IPS-18c (cell line): Measurements from ENCODE around the gene CBARP.
"Not testable (repeated sequence)": the region's sequence is repeated elsewhere in the genome, so short reads cannot be mapped to it uniquely, and the experiment has no call there.

ENCODE experiments used
- H3K4me3 ChIP-seq: 2 replicates; pipeline ENCODE4 v1.7.0; 2013; ENCODE audit warnings: low read depth, mild to moderate bottlenecking, low read length, moderate library complexity; ENCODE audit not compliant: insufficient read depth
- H3K9me3 ChIP-seq: one replicate; pipeline ENCODE4 v1.6.1; 2013; ENCODE audit warnings: mild to moderate bottlenecking, low read length, moderate library complexity; ENCODE audit not compliant: control insufficient read depth, insufficient read depth

Gene CBARP

DNA sequence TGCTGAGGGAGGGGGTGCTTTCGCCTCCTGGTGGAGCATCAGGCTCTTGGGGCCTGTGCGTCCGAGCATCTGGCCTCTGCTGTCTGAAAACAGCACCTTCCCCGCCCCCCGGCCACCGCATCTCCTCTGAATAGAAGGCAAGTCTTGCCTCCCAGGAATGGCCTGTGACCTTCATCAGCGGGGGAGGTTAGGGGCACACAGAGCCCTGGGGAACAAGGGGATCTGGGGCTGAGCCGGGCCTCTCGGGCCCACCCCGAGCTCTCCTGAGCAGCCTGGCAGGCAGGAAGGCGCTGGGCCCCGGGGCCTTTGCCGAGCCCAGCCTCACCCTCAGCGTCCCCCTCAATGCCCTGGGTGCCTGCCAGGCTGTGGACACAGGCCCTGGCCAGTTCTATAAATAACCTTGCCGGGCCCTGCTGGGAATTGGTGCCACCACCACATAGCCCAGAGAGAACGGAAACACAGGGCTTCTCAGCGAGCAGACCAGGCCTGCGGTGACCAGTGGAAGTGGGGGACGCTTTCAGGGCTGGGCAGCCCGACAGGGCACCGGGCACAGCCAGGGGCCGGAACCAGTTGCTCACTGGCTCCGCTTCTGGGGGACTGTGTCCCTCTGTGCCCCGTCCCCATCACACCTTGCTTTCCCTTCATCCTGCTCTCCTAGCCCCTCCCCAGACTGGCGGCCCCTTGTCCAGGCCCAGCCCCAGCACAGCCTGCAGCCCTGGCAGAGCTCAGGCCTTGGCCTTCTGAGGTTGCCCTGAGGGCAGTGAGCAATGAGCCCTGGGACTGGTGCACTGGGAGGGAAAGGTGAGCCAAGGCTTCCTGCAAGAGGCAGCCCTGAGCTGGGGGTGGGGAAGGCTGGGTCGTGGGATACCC is 22.7 kb downstream of the CBARP start:
- no peak overlapping the region for H3K4me3 ChIP-seq
- peaks cover 2% of the 10 kb centered on the region for H3K9me3 ChIP-seq

DNA sequence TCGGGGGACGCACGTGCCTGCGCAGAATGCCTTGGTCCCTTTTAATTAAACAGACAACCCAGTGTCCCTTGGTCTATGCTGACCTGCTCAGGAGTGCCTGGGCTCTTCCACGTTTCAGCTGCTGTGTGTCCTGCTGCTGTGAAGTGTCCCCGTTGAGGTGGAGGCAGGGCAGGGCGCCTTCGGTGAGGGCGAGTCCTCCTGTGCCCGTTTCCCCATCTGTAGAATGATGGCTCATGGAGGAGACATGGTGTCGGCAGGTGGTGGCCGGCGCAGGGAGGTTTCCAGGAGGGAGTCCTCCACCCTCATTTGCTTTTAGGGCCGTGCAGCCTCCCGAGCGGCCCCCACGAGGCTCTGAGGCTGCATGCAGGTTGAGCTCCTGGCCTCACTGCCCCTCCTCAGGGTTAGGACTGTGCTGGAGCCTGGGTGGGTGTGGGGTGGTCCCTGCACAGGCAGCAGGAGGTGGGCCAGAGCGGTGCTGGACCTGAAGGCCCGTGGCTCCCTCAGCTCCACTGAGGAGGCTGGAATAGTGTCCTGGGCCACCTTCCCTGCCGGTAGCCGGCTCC is 23.4 kb downstream of the CBARP start:
- Histone ChIP-seq H3K9me3 (peaks cover 2% of the 10 kb centered on the region), H3K4me3 (no peak overlapping the region)

DNA sequence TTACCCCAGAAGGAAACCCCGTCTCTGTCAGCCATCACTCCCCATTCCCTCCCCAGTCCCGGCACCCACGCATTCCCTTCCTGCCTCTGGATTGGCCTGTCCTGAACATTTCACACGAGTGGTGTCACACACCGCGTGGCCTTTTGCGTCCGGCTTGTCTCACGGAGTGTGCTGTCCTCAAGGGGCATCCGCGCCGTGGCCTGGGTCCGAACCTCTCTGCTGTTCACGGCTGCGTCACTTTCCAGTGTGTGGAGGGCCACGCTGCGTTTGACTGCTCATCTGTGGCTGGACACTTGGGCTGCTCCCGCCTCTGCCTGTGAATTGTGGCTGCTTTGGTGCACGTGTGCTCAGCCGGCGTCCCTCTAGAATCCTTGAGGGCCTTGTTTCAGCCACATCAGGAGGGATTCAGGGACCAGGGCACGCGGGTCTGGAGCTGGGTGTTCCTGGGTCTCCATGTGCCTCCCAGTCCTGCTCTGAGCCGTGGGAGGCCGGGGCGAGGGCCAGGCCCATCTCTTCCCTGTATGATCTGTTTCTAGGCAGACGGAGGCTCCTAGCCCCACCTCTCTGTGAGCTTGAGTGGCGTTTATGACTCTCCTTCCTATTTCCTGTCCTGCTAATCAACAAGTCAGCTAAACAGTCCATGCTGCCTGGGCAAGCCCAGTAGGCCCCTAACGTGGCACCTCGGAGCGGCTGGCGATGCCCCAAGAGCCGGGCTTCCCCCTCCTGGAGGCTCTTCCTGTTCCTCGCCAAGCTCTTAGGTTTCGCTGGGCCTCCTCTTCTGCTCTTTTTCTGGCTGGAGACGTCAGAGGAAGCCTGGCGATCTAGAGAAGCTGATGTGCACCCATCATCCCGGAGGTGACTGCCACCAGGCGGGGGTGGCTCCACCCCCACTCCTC is 24.2 kb downstream of the CBARP start:
- Histone ChIP-seq H3K4me3 (no peak overlapping the region), H3K9me3 (peaks cover 2% of the 10 kb centered on the region)

DNA sequence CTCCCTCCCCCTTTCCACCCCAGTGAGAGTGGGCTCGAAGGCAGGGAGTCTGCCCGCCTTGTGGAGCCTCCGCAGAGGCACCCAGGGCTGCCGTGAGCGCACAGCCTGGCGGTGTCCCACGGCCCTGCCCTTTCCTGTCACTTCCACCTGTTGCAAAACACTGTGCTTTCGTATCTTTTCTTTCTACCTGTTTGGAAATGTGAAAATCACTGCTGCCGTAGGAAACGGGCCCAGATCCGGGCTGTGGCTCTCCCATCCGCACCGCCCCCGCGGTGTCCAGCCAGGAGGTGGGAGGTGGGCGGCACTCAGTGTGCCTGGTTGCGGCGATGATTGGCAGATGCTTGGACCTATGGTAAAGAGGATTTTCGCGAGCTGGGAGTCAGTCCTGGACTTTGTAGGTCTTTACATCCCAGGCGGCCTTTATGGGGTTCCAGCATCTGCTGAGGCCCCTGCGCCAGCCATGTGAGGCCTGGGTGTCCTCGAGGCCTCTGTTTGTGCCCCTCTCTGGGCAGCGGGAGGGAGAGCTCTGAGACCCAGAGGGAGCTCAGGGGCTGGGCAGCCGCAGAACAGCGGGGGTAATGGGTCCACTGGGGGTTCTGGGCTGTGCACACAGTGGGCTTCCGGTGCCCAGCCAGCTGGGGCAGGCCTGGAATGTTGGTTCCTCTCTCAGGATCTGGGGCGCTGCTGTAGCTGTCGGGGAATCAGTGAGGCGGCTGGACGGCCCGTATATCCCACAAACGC is 26.1 kb downstream of the CBARP start:
- Histone ChIP-seq H3K4me3 (no peak overlapping the region), H3K9me3 (no peaks in the 10 kb centered on the region)

DNA sequence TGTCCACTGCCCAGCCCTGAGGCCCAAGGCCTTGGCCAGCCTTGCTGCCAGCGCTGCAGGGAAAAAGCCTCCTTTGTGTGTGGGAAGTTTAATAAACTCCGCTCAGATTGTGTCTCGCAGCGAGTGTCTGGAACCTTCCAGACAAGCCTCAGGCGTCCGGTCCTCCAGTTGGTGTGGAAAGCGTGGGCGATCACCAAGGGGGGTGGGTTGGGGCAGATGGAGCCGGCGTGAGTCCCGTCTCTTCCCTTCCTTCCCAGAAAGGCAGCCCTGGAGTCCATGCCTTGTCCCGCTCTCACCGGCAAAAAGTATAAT is 27.6 kb downstream of the CBARP start:
- Histone ChIP-seq H3K4me3 (no peak overlapping the region; the same call in 1 of the 2 replicates), H3K9me3 (no peaks in the 10 kb centered on the region)

DNA sequence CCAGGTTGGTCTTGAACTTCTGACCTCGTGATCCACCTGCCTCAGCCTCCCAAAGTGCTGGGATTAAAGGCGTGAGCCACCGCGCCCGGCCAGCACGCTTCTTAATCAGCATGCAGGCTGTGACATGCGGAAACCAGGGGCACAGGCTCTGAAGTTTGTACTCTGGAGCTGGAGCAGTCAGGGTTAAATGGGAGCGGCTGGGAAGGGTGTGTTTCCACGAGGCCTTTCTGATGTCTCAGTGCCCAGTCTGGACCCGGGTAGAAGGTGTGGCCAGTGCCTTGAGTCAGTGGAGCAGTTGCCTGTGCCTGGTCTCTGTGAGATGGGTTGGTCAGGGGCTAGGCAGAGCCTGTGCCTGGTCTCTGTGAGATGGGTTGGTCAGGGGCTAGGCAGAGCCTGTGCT is 29.0 kb downstream of the CBARP start:
- H3K9me3 ChIP-seq, H3K4me3 ChIP-seq: not testable (repeated sequence)

DNA sequence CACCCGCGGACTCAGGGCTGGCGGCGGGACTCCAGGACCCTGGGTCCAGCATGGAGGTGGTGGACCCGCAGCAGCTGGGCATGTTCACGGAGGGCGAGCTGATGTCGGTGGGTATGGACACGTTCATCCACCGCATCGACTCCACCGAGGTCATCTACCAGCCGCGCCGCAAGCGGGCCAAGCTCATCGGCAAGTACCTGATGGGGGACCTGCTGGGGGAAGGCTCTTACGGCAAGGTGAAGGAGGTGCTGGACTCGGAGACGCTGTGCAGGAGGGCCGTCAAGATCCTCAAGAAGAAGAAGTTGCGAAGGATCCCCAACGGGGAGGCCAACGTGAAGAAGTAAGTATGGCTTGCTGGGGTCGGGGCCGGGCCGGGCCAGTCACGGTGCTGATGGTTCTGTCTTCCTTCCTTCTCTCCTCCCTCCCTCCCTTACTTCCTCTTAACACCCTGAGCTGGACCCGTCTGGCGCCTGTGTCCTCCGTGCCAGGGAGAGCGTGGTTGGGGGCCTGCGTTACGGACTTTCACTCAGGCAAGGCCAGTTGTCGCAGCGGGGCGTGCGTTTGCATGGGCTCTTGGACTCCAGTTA is 30.8 kb downstream of the CBARP start:
- Histone ChIP-seq H3K4me3 (peak overlapping the region; percentile 66), H3K9me3 (no peaks in the 10 kb centered on the region)

DNA sequence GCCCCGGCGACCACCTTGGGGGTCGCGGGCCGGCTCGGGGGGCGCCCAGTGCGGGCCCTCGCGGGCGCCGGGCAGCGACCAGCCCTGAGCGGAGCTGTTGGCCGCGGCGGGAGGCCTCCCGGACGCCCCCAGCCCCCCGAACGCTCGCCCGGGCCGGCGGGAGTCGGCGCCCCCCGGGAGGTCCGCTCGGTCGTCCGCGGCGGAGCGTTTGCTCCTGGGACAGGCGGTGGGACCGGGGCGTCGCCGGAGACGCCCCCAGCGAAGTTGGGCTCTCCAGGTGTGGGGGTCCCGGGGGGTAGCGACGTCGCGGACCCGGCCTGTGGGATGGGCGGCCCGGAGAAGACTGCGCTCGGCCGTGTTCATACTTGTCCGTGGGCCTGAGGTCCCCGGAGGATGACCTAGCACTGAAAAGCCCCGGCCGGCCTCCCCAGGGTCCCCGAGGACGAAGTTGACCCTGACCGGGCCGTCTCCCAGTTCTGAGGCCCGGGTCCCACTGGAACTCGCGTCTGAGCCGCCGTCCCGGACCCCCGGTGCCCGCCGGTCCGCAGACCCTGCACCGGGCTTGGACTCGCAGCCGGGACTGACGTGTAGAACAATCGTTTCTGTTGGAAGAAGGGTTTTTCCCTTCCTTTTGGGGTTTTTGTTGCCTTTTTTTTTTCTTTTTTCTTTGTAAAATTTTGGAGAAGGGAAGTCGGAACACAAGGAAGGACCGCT is 31.5 kb downstream of the CBARP start:
- no peaks in the 10 kb centered on the region for H3K9me3 ChIP-seq
- peak overlapping the region; percentile 66 for H3K4me3 ChIP-seq

DNA sequence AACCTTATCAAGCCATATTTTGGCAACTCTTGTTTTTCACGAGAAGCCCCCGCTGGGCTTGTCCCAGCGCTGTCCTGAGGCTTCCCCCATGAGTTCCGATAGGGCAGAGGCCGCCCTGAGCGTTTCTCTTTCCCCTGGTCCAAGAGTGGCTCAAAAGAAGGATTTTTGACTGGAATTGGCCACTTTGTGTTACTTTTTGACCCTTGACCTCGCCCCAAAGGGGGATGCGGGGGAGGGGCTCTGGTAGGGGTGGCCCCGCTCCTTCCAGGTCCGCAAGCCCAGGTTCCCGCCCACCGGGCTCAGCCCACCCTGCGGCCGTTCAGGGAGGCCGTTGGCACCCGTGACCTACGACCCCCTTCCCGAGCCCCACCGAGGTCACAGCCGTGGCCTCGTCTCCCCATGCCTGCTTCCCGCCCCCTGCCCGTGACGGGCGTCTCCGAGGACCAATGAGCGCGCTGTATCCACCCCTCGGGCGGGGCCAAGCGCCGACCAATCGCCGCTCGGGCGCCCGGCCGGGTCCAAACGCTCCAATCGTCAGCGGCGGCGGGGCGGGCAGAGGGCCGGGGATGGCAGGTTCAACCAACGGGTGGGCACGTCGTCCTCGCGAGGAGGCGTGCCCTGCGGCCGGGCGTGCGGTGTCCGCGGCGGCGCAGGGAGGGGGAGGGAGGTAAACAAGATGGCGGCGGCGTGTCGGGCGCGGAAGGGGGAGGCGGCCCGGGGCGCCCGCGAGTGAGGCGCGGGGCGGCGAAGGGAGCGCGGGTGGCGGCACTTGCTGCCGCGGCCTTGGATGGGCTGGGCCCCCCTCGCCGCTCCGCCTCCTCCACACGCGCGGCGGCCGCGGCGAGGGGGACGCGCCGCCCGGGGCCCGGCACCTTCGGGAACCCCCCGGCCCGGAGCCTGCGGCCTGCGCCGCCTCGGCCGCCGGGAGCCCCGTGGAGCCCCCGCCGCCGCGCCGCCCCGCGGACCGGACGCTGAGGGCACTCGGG is 32.4 kb downstream of the CBARP start, which contains the start of gene STK11:
Gene STK11 (plus strand): TSS at position 665 of the 986 bp plus-strand sequence. CDS start 1,136 bp downstream, outside the sequence.
- Histone ChIP-seq H3K4me3 (peak within 1 kb of the TSS; percentile 66), H3K9me3 (no peaks in the 10 kb centered on the region)

DNA sequence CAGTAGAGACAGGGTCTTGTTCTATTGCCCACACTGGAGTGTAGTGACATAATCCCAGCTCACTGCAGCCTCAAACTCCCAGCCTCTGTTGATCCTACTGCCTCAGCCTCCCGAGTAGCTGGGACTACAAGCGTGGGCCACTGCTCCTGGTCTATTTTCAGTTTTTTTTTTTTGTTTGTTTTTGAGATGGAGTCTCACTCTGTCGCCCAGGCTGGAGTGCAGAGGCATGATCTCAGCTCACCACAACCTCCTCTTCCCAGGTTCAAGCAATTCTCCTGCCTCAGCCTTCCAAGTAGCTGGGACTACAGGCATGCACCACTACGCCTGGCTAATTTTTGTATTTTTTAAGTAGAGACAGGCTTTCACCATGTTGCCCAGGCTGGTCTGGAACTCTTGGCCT is 37.2 kb downstream of the CBARP start:
- H3K9me3 ChIP-seq, H3K4me3 ChIP-seq: not testable (repeated sequence)

DNA sequence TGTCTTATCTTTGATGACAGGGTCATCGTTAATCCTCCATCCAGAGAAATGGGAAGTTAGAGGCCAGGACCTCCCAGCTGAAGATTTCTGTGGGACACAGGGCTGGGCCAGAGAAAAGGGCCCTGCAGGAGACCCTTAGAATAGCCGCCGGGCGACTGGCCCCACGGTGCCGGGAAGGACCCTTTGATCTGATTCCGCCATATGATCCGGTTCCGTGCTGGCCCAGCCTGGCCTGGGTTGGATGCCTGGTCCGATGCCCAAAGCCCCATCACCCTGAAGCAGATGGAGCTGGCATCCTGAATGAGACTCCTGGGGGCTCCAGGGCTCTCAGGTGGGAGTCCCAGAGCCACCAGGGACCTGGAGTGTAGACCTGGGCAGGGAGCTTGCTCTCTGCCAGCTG is 38.3 kb downstream of the CBARP start:
- no peak overlapping the region for H3K4me3 ChIP-seq

DNA sequence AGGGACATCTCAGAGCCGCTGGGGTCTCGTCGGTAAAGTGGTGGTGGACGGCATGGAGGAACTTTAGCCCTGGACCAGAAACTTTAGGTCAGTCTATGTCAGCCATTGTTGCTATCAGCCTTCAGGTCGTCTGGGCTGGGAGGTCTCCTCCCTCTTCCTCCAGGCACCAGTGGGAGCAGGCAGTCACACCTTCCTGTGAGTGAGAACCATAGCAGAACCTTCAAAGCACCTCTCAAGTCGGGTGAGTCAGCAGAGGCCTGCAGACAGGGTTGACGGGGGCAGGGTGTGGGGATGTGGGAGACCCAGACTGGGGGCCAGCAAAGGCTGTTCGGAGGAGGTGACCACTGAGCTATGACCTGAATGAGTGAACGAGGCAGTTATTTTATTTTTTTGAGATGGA is 48.4 kb downstream of the CBARP start:
- Histone ChIP-seq H3K9me3 (no peaks in the 10 kb centered on the region), H3K4me3 (no peak overlapping the region)

More for the DNA sequence above, 38.3 kb downstream of the CBARP start:
- peaks cover 2% of the 10 kb centered on the region for H3K9me3 ChIP-seq

DNA sequence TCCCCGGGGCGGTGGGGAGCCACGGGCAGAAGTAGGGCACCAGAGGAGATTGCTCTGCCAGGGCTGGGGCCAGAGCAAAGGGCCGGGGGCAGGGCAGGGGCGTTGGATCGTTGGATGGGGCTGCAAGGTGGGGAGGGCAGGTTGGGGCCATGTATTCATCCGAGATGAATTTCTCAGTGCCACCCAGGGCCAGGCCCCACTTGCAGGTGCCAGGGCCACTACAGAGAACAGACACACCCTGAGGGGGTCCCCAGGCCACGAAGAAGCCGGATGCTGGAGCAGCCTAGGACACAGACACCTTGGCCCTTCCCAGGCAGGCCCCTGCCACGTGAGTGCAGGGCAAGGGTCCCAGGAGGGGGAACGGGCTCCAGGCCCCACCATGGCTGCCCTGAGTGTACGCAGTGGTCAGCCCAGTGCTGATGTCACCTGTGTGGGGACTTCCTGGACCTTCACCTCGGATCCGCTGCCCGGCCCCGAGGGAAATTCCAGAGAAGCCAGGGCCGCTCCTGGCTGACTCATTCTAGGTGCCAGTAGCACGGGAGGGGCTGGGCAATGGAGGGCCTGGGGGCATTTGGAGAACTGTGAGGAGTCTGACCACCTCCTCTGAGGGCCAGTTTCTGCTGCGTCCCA is 54.1 kb downstream of the CBARP start:
- no peak overlapping the region for H3K4me3 ChIP-seq
- H3K9me3 ChIP-seq = no peaks in the 10 kb centered on the region

DNA sequence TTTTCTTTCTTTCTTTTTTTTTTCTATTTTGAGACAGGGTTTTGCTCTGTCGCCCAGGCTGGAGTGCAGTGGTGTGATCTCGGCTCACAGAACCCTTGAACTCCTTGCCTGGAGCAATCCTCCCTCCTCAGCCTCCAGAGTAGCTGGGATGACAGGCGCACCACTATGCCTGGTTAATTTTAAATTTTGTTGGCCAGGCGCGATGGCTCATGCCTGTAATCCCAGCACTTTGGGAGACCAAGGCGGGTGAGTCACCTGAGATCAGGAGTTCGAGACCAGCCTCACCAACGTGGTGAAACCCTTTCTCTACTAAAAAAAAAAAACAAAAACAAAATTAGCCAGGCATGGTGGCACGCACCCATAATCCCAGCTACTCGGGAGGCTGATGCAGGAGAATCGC is 55.1 kb downstream of the CBARP start:
- Histone ChIP-seq H3K9me3 (no peaks in the 10 kb centered on the region), H3K4me3 (no peak overlapping the region)

DNA sequence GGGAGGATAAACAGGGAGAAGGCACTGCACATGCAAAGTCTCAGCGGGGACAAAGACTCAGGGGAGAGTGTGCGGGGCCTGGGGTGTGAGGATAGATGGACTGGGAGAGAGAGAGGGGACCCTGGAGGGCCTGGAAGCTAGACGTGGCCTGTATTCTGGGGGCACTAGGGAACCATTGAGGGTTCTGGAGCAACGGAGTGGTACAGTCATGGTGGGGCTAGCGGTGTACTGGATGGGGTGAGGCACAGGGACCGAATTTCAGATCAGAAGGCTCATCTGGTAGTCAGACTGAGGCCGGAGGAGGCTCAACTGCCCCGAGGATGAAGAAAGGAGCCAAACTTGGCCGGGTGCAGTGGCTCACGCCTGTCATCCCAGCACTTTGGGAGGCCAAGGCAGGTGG is 55.7 kb downstream of the CBARP start:
- no peaks in the 10 kb centered on the region for H3K9me3 ChIP-seq
- H3K4me3 ChIP-seq = no peak overlapping the region
